ENCODE data around the gene BMAL1. TPM values are rescaled to one million over a fixed set of nuclear protein-coding genes. Genes with fewer than 3 reads are reported as not detected.

BMAL1 gene
- total RNA-seq, 2 experiments from 2014 or later: 20.2 to 24.8 TPM

GRCh38 chr11:13321431-13321830 lies 43.8 kb downstream of the BMAL1 start:
- intact Hi-C loops (cut with micrococcal nuclease): no loop called here
- POLR2A ChIA-PET: no interaction called here
- CTCF ChIA-PET: interaction anchor here (1.3 kb wide), 1 partner anchor 14 kb away, joined by 4 read pairs; no protein-coding TSS in a partner anchor
- Mint-ChIP-seq H3K4me3 (no peak overlapping the region), H3K9me3 (no peaks in the 10 kb centered on the region), H3K27ac (no peak overlapping the region), H3K27me3 (no peaks in the 10 kb centered on the region), H3K36me3 (peaks cover 4% of the 10 kb centered on the region), H3K4me1 (ENCODE audit: low read depth) (peaks cover 63% of the 10 kb centered on the region)
- no peak for DNase-seq

- H3K4me1 Mint-ChIP-seq (ENCODE audit: low read depth): peaks cover 44% of the 10 kb centered on the region
- ChIA-PET CTCF (no interaction called here), POLR2A (no interaction called here)
- H3K9me3 Mint-ChIP-seq: no peaks in the 10 kb centered on the region
- no peaks in the 10 kb centered on the region for H3K27me3 Mint-ChIP-seq
- no peak for DNase-seq
- peaks cover 10% of the 10 kb centered on the region for H3K36me3 Mint-ChIP-seq
- no peak overlapping the region for H3K4me3 Mint-ChIP-seq
- intact Hi-C loops (cut with micrococcal nuclease): no loop called here
- H3K27ac Mint-ChIP-seq: no peak overlapping the region
Measured at GRCh38 chr11:13324141-13324540, 46.6 kb downstream of the BMAL1 start.

- intact Hi-C loops (cut with micrococcal nuclease): no loop called here
- Mint-ChIP-seq H3K4me3 (no peak overlapping the region), H3K4me1 (ENCODE audit: low read depth) (peaks cover 47% of the 10 kb centered on the region), H3K27me3 (no peaks in the 10 kb centered on the region), H3K36me3 (peaks cover 10% of the 10 kb centered on the region), H3K9me3 (no peaks in the 10 kb centered on the region), H3K27ac (no peak overlapping the region)
- CTCF ChIA-PET: no interaction called here
- no peak for DNase-seq
- POLR2A ChIA-PET: no interaction called here
Measured at GRCh38 chr11:13324709-13325108, 47.1 kb downstream of the BMAL1 start.

- H3K27ac Mint-ChIP-seq: no peak overlapping the region
- no peak overlapping the region for H3K4me3 Mint-ChIP-seq
- intact Hi-C loops (cut with micrococcal nuclease): no loop called here
- no peaks in the 10 kb centered on the region for H3K27me3 Mint-ChIP-seq
- H3K4me1 Mint-ChIP-seq (ENCODE audit: low read depth): peaks cover 44% of the 10 kb centered on the region
- CTCF ChIA-PET: interaction anchor here (1.0 kb wide), 1 partner anchor 21 kb away, joined by 3 read pairs; no protein-coding TSS in a partner anchor
- POLR2A ChIA-PET: no interaction called here
- peaks cover 10% of the 10 kb centered on the region for H3K36me3 Mint-ChIP-seq
- no peak for DNase-seq
- H3K9me3 Mint-ChIP-seq: no peaks in the 10 kb centered on the region
Measured at GRCh38 chr11:13327421-13327820, 49.8 kb downstream of the BMAL1 start.

- Mint-ChIP-seq H3K27ac (no peak overlapping the region), H3K27me3 (no peaks in the 10 kb centered on the region), H3K4me1 (ENCODE audit: low read depth) (peaks cover 52% of the 10 kb centered on the region), H3K36me3 (peaks cover 10% of the 10 kb centered on the region), H3K9me3 (no peaks in the 10 kb centered on the region), H3K4me3 (no peak overlapping the region)
- ChIA-PET CTCF (no interaction called here), POLR2A (no interaction called here)
- intact Hi-C loops (cut with micrococcal nuclease): no loop called here
- no peak for DNase-seq
Measured at GRCh38 chr11:13328286-13328685, 50.7 kb downstream of the BMAL1 start.

- Mint-ChIP-seq H3K4me3 (no peak overlapping the region), H3K27me3 (no peaks in the 10 kb centered on the region), H3K9me3 (no peaks in the 10 kb centered on the region), H3K27ac (no peak overlapping the region), H3K4me1 (ENCODE audit: low read depth) (peaks cover 57% of the 10 kb centered on the region), H3K36me3 (peaks cover 6% of the 10 kb centered on the region)
- ChIA-PET POLR2A (no interaction called here), CTCF (interaction anchor here (0.6 kb wide), 1 partner anchor 27 kb away, joined by 3 read pairs; no protein-coding TSS in a partner anchor)
- DNase-seq: no peak
- intact Hi-C loops (cut with micrococcal nuclease): no loop called here
Measured at GRCh38 chr11:13329670-13330356, 52.2 kb downstream of the BMAL1 start.

- H3K27me3 Mint-ChIP-seq: no peaks in the 10 kb centered on the region
- H3K4me1 Mint-ChIP-seq (ENCODE audit: low read depth): peaks cover 64% of the 10 kb centered on the region
- ChIA-PET POLR2A (no interaction called here), CTCF (interaction anchor here (0.6 to 2.4 kb wide), 6 partner anchors 13 to 135 kb away, joined by 3 to 10 read pairs (median 3); no protein-coding TSS in a partner anchor)
- no peak overlapping the region for H3K27ac Mint-ChIP-seq
- peaks cover 6% of the 10 kb centered on the region for H3K36me3 Mint-ChIP-seq
- H3K9me3 Mint-ChIP-seq: no peaks in the 10 kb centered on the region
- intact Hi-C loops (cut with micrococcal nuclease): no loop called here
- no peak for DNase-seq
- H3K4me3 Mint-ChIP-seq: no peak overlapping the region
Measured at GRCh38 chr11:13332124-13332523, 54.5 kb downstream of the BMAL1 start.

GRCh38 chr11:13333456-13333957 lies 55.9 kb downstream of the BMAL1 start:
- no peaks in the 10 kb centered on the region for H3K36me3 Mint-ChIP-seq
- no peak for DNase-seq
- POLR2A ChIA-PET: interaction anchor here (1.3 kb wide), 1 partner anchor 55 kb away, joined by 4 read pairs; no protein-coding TSS in a partner anchor
- no peaks in the 10 kb centered on the region for H3K9me3 Mint-ChIP-seq
- intact Hi-C loops (cut with micrococcal nuclease): no loop called here
- CTCF ChIA-PET: interaction anchor here (1.1 to 4.5 kb wide), 5 partner anchors 12 to 124 kb away, joined by 3 to 42 read pairs (median 10); no protein-coding TSS in a partner anchor
- peaks cover 74% of the 10 kb centered on the region for H3K4me1 Mint-ChIP-seq (ENCODE audit: low read depth)
- no peak overlapping the region for H3K27ac Mint-ChIP-seq
- H3K27me3 Mint-ChIP-seq: no peaks in the 10 kb centered on the region
- H3K4me3 Mint-ChIP-seq: no peak overlapping the region

GRCh38 chr11:13334034-13334786 lies 56.6 kb downstream of the BMAL1 start:
- intact Hi-C loops (cut with micrococcal nuclease): loop anchor here (1.0 to 2.0 kb wide), 3 partner anchors 15 to 151 kb away; no protein-coding TSS in a partner anchor
- Mint-ChIP-seq H3K4me3 (no peak overlapping the region), H3K36me3 (no peaks in the 10 kb centered on the region), H3K27me3 (no peaks in the 10 kb centered on the region), H3K9me3 (no peaks in the 10 kb centered on the region), H3K4me1 (ENCODE audit: low read depth) (peaks cover 78% of the 10 kb centered on the region), H3K27ac (no peak overlapping the region)
- POLR2A ChIA-PET: interaction anchor here (1.3 kb wide), 1 partner anchor 55 kb away, joined by 4 read pairs; no protein-coding TSS in a partner anchor
- CTCF ChIA-PET: interaction anchor here (0.7 to 5.6 kb wide), 18 partner anchors 10 to 370 kb away, joined by 3 to 52 read pairs (median 12); partner anchors contain the start of gene BTBD10
- DNase-seq: no peak

- CTCF ChIA-PET: interaction anchor here (0.7 to 5.6 kb wide), 43 partner anchors 9 to 736 kb away, joined by 3 to 52 read pairs (median 8); no protein-coding TSS in a partner anchor
Measured at GRCh38 chr11:13335319-13335718, 57.7 kb downstream of the BMAL1 start.

GRCh38 chr11:13336246-13336878 lies 58.8 kb downstream of the BMAL1 start:
- H3K4me1 Mint-ChIP-seq (ENCODE audit: low read depth): peaks cover 80% of the 10 kb centered on the region
- H3K4me3 Mint-ChIP-seq: no peak overlapping the region
- ChIA-PET POLR2A (no interaction called here), CTCF (interaction anchor here (0.7 to 5.6 kb wide), 28 partner anchors 9 to 372 kb away, joined by 3 to 52 read pairs (median 10); no protein-coding TSS in a partner anchor)
- no peaks in the 10 kb centered on the region for H3K9me3 Mint-ChIP-seq
- no peak overlapping the region for H3K27ac Mint-ChIP-seq
- intact Hi-C loops (cut with micrococcal nuclease): loop anchor here (5.0 kb wide), 1 partner anchor 331 kb away; the partner anchor contains the start of gene FAR1
- DNase-seq: no peak
- no peaks in the 10 kb centered on the region for H3K36me3 Mint-ChIP-seq
- H3K27me3 Mint-ChIP-seq: no peaks in the 10 kb centered on the region

More at GRCh38 chr11:13335319-13335718, 57.7 kb downstream of the BMAL1 start:
- Mint-ChIP-seq H3K27ac (no peak overlapping the region), H3K27me3 (no peaks in the 10 kb centered on the region), H3K36me3 (no peaks in the 10 kb centered on the region), H3K9me3 (no peaks in the 10 kb centered on the region), H3K4me3 (no peak overlapping the region), H3K4me1 (ENCODE audit: low read depth) (peaks cover 77% of the 10 kb centered on the region)
- intact Hi-C loops (cut with micrococcal nuclease): loop anchor here (1.0 to 5.0 kb wide), 4 partner anchors 17 to 332 kb away; partner anchors contain the start of genes BMAL1 and FAR1
- POLR2A ChIA-PET: interaction anchor here (1.0 kb wide), 1 partner anchor 56 kb away, joined by 3 read pairs; no protein-coding TSS in a partner anchor
- peak; percentile 83 for DNase-seq
